B cell (primary cell): Measurements from ENCODE around the gene POGLUT3. TPM values are rescaled to one million over a fixed set of nuclear protein-coding genes. Genes with fewer than 3 reads are reported as not detected.

Source experiments
- ATAC-seq: fragments of 200-7000 bp; cut with Tn5 transposase; one replicate; pipeline ENCODE4 v1.10.0; 2021; ENCODE audit warnings: low read depth, mild to moderate bottlenecking, moderate number of reproducible peaks, moderate library complexity
- CTCF ChIA-PET: fragments of 350-600 bp; sonication (Branson Sonifier 250); formaldehyde crosslinking; loops from one replicate; lab custom pipeline; 2021; ENCODE audit warnings: antibody characterized with exemption, inconsistent platforms; lab: Charles Lee
- POLR2A ChIA-PET: fragments of 350-600 bp; sonication (Branson Sonifier 250); formaldehyde crosslinking; loops from one replicate; lab custom pipeline; 2021; ENCODE audit warnings: antibody characterized with exemption; lab: Charles Lee
- DNase-seq: peaks from one replicate; pipeline ENCODE4 v3.0.0; 2013
- H2AFZ ChIP-seq: 2 replicates; pipeline ENCODE4 v1.6.1; 2012; ENCODE audit warnings: mild to moderate bottlenecking, low read depth, low read length; ENCODE audit not compliant: insufficient read depth, poor library complexity, severe bottlenecking
- H3K27ac ChIP-seq, 2 donors: 1 replicate in 1 of 2; 2 replicates in 1 of 2; pipeline ENCODE4 v1.5.1; 2012 to 2013; ENCODE audit warnings: low read length in 2 of 2, mild to moderate bottlenecking in 2 of 2, moderate library complexity in 1 of 2
- H3K27me3 ChIP-seq, 4 experiments: fragments of 200-600 bp in 1 of 4; sonication (generic) in 1 of 4; replicated peaks in 1 of 4; 1 replicate in 2 of 4; 2 replicates in 2 of 4; pipeline versions ENCODE4 v1.6.1 to v1.7.0; 2013 to 2016; ENCODE audit warnings: low read length in 3 of 4, mild to moderate bottlenecking in 2 of 4, mixed read lengths in 1 of 4, moderate library complexity in 1 of 4; ENCODE audit not compliant: insufficient read depth in 4 of 4, control insufficient read depth in 3 of 4; ENCODE audit errors: control extremely low read depth in 1 of 4
- H3K36me3 ChIP-seq, 2 experiments: replicated peaks in 1 of 2; 1 replicate in 1 of 2; 2 replicates in 1 of 2; pipeline versions ENCODE4 v1.6.1 to v1.7.1; 2013; ENCODE audit warnings: low read length in 1 of 2; ENCODE audit not compliant: insufficient read depth in 2 of 2, control insufficient read depth in 1 of 2; ENCODE audit errors: control extremely low read depth in 1 of 2, extremely low read depth in 1 of 2
- H3K4me1 ChIP-seq, 2 donors: fragments of 200-600 bp in 1 of 2; sonication (generic) in 1 of 2; 1 replicate in 1 of 2; 2 replicates in 1 of 2; pipeline versions ENCODE4 v1.5.1 to v1.6.1; 2013 to 2017; ENCODE audit warnings: low read length in 2 of 2; ENCODE audit not compliant: control insufficient read depth in 2 of 2, insufficient read depth in 2 of 2
- H3K4me2 ChIP-seq: replicated peaks from 2 replicates; pipeline ENCODE3; 2012; ENCODE audit warnings: mild to moderate bottlenecking, low read depth, low read length; ENCODE audit not compliant: poor library complexity, severe bottlenecking
- H3K4me3 ChIP-seq, 5 experiments: fragments of 200-600 bp in 1 of 5; sonication (generic) in 1 of 5; 1 replicate in 3 of 5; 2 replicates in 2 of 5; pipeline versions ENCODE4 v1.5.1 to v1.7.0; 2011 to 2016; ENCODE audit warnings: low read length in 4 of 5, mild to moderate bottlenecking in 4 of 5, low read depth in 2 of 5, control low read depth in 1 of 5, moderate library complexity in 1 of 5; ENCODE audit not compliant: insufficient read depth in 1 of 5; ENCODE audit errors: control extremely low read depth in 1 of 5, extremely low read depth in 1 of 5
- H3K79me2 ChIP-seq: fragments of 200-600 bp; sonication (generic); one replicate; pipeline ENCODE4 v1.6.0; 2016; ENCODE audit warnings: low read length; ENCODE audit not compliant: control insufficient read depth, insufficient read depth
- H3K9ac ChIP-seq: fragments of 200-600 bp; sonication (generic); 2 replicates; pipeline ENCODE4 v1.6.1; 2017; ENCODE audit warnings: mild to moderate bottlenecking, low read length, moderate library complexity
- H3K9me3 ChIP-seq, 3 donors: one replicate each; pipeline versions ENCODE4 v1.6.1 to v1.7.1; 2013; ENCODE audit warnings: low read length in 2 of 3; ENCODE audit not compliant: control insufficient read depth in 2 of 3, insufficient read depth in 1 of 3; ENCODE audit errors: control extremely low read depth in 1 of 3
- H4K20me1 ChIP-seq: 2 replicates; pipeline ENCODE4 v1.6.0; 2012; ENCODE audit warnings: mild to moderate bottlenecking, low read length; ENCODE audit not compliant: insufficient read depth, control insufficient read depth, poor library complexity, severe bottlenecking
- H3K27ac Mint-ChIP-seq: one replicate; pipeline ENCODE4 v1.8.0; 2021; ENCODE audit warnings: mixed read lengths
- H3K27me3 Mint-ChIP-seq: one replicate; pipeline ENCODE4 v1.8.0; 2021; ENCODE audit warnings: mixed read lengths
- H3K4me1 Mint-ChIP-seq: one replicate; pipeline ENCODE4 v1.8.0; 2021; ENCODE audit warnings: mixed read lengths
- H3K4me3 Mint-ChIP-seq: one replicate; pipeline ENCODE4 v1.8.0; 2021; ENCODE audit warnings: mixed read lengths
- H3K9me3 Mint-ChIP-seq: one replicate; pipeline ENCODE4 v1.8.0; 2022; ENCODE audit warnings: mixed read lengths; ENCODE audit not compliant: insufficient read depth
- CTCF ChIP-seq: fragments of 200-600 bp; IDR thresholded peaks from one replicate; pipeline ENCODE4 v1.8.0; 2022; ENCODE audit warnings: antibody characterized with exemption, mild to moderate bottlenecking
- EZH2 ChIP-seq: IDR thresholded peaks from 2 replicates; pipeline ENCODE4 v1.6.1; 2012; ENCODE audit warnings: borderline replicate concordance, low read depth, mild to moderate bottlenecking, moderate library complexity, low read length; ENCODE audit not compliant: insufficient read depth, poor library complexity, severe bottlenecking
- WGBS: methylation state at CpG from one replicate; pipeline ENCODE4 v1.1.5; 2013; ENCODE audit warnings: missing lambda C conversion rate; ENCODE audit not compliant: insufficient coverage; 5-methylcytosine and 5-hydroxymethylcytosine counted together
- intact Hi-C: fragments of 100-400 bp; cut with micrococcal nuclease; formaldehyde crosslinking; loops from one replicate; pipeline ENCODE4 v1.10.0; 2022
- polyA plus RNA-seq: library from polyadenylated mRNA; depleted of rRNA; stranded (reverse); fragments of >200 nt; gene quantifications from 2 replicates; pipeline ENCODE4 v1.2.3, GENCODE V29; 2012
- total RNA-seq, 2 donors: library from RNA; stranded (reverse); fragments of 120-200 nt in 1 of 2; gene quantifications; 1 replicate in 1 of 2; 2 replicates in 1 of 2; pipeline versions ENCODE4 v1.2.3 to v1.2.4, GENCODE V29; 2013 to 2022

Gene POGLUT3
- total and polyA plus RNA-seq, 2 donors (not counting 1 experiment from before 2014, with no cell fraction given) = 1.8 to 3.4 TPM

GRCh38 chr11:108468478-108468864, 29.7 kb downstream of the POGLUT3 start:
- ChIA-PET POLR2A (no interaction called here), CTCF (no interaction called here)
- Histone ChIP-seq H3K36me3 (no peaks in the 10 kb centered on the region), H3K4me2 (peak overlapping the region; percentile 81), H3K79me2 (no peaks in the 10 kb centered on the region), H3K4me3 (no peak overlapping the region), H3K27ac (peak overlapping the region in 1 of 2 donors; percentile 98), H3K4me1 (peaks cover 0 to 11% of the 10 kb centered on the region in 2 donors), H2AFZ (peak overlapping the region; percentile 79), H4K20me1 (no peaks in the 10 kb centered on the region), H3K9ac (no peak overlapping the region), H3K27me3 (no peaks in the 10 kb centered on the region), H3K9me3 (no peaks in the 10 kb centered on the region)
- peak overlapping the region; percentile 98 for H3K4me3 Mint-ChIP-seq
- peak overlapping the region; percentile 22 for H3K27ac Mint-ChIP-seq
- no peaks in the 10 kb centered on the region for H3K27me3 Mint-ChIP-seq
- H3K9me3 Mint-ChIP-seq = no peaks in the 10 kb centered on the region
- intact Hi-C loops = loop anchor here (10.0 kb wide), 1 partner anchor 126 kb away; the partner anchor contains the start of gene EXPH5
- peaks cover 16% of the 10 kb centered on the region for H3K4me1 Mint-ChIP-seq
- TF ChIP-seq CTCF (no peak), EZH2 (no peak)
- ATAC-seq (no peak), DNase-seq (no peak)
- WGBS = 60% methylated on average over 1 of the region's 1 CpG

GRCh38 chr11:108467091-108467823, 30.9 kb downstream of the POGLUT3 start, which contains the start of gene C11orf65:
Gene C11orf65, minus strand, starts transcription at chr11:108467529. Its CDS starts 5,970 bp downstream, at chr11:108461559.
- Histone ChIP-seq H3K27me3 (no peaks in the 10 kb centered on the region), H2AFZ (peak within 1 kb of the TSS; percentile 79), H3K4me3 (peak within 1 kb of the TSS; percentile 79 to 96 (median 87)), H3K9me3 (no peaks in the 10 kb centered on the region), H3K9ac (peak within 1 kb of the TSS; percentile 88), H3K27ac (peak within 1 kb of the TSS; percentile 97 to 98), H3K36me3 (no peaks in the 10 kb centered on the region), H3K4me2 (peak within 1 kb of the TSS; percentile 81), H3K4me1 (peaks cover 0 to 11% of the 10 kb centered on the region in 2 donors), H4K20me1 (no peaks in the 10 kb centered on the region), H3K79me2 (no peaks in the 10 kb centered on the region)
- ChIA-PET CTCF (no interaction called here), POLR2A (no interaction called here)
- no peaks in the 10 kb centered on the region for H3K9me3 Mint-ChIP-seq
- H3K27ac Mint-ChIP-seq = peak within 1 kb of the TSS; percentile 99
- H3K27me3 Mint-ChIP-seq = no peaks in the 10 kb centered on the region
- intact Hi-C loops = loop anchor here (1.0 to 10.0 kb wide), 6 partner anchors 30 to 458 kb away; partner anchors contain the start of genes ACAT1, CUL5, EXPH5 and NPAT
- DNase-seq (peak; percentile 98), ATAC-seq (peak; percentile 96)
- WGBS = 0% methylated on average over 30 of the region's 35 CpGs
- TF ChIP-seq EZH2 (no peak), CTCF (no peak)
- H3K4me3 Mint-ChIP-seq = peak within 1 kb of the TSS; percentile 98
- H3K4me1 Mint-ChIP-seq = peaks cover 16% of the 10 kb centered on the region
